ENCODE results near the gene C4orf50. TPM values are rescaled to one million over a fixed set of nuclear protein-coding genes. Genes with fewer than 3 reads are reported as not detected.

The C4orf50 gene
- total and polyA plus RNA-seq, 2 of the 13 experiments (the other 11 are each of a cell fraction or from before 2014, with no cell fraction given): not detected

DNA sequence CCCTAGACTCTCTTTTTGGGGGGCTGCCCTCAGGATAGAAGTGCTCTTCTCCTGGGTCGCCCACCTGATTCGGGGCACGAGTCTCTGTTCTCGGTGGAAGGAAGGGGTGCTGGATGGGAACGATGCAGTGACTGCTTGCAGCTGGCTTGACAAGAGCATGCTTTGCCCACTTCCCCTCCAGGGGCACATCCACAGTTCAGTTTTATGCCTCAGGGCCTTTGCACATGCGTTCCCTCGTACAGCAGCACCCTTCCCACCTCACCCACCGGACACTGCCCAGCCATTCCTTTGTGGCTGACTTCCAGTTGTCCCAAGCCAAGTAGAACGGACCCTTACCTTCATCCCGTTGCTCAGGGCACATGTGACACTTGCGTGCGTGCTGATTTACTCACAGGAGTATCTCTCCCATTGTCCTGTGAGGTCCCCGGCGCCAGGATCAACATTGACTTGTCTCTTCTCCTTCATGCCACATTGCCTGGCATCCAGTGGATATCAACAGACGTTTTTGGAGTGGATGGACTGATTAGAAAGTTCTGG lies 60.0 kb downstream of the C4orf50 start (continued):
- TF ChIP-seq ZNF574 (CRISPR knock-in tag; IDR thresholded peaks at IDR 0.05): no peak
- TF ChIP-seq ZNF383 (CRISPR knock-in tag; IDR thresholded peaks at IDR 0.05; ENCODE audit: borderline replicate concordance): no peak
- TF ChIP-seq ZNF34 (CRISPR knock-in tag; IDR thresholded peaks at IDR 0.05; ENCODE audit: borderline replicate concordance): no peak
- no peak for TF ChIP-seq ZNF724P (CRISPR knock-in tag; IDR thresholded peaks at IDR 0.05; ENCODE audit: borderline replicate concordance)
- no peak for TF ChIP-seq CBX1 (IDR thresholded peaks at IDR 0.05; ENCODE audit: low read depth)
- no peak for TF ChIP-seq TEAD2 (CRISPR knock-in tag; IDR thresholded peaks at IDR 0.05)

DNA sequence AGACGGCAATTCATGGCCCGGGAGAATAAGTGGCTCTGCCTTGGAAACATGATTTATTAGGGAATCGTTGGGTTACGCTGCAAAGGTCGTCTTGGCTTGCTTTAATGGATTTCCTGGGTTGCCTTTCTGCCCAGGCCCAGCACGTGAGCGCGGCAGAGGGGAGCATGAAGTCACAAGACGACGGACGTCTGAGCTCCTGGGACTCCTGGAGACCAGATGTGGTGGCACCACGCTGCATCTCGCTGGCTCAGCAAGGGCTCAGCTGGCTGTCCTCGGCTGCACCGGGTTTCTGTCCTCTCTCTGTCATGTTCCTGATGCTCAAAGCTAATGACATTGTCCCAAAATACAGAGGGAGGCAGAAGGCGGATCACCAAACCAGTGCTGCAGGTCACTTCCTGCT lies 61.2 kb downstream of the C4orf50 start:
- FAIRE-seq (no peak), DNase-seq (ENCODE audit: low spot score) (no peak), ATAC-seq (no peak)
- in situ Hi-C loops (cut with HindIII; ENCODE audit: extremely low pct_ligation_motif_present, low pct_unique_long_range_greater_than_20kb): no loop called here
- no peak overlapping the region for H3K9ac ChIP-seq (ENCODE audit: insufficient read depth, low read depth, low read length)
- H3K36me3 ChIP-seq (replicated peaks in 1 of 2; ENCODE audit: control insufficient read depth in 1 of 2, insufficient read depth in 2 of 2, low read length in 2 of 2): no peaks in the 10 kb centered on the region; a peak in 1 of 5 replicates
- no peaks in the 10 kb centered on the region for H3K79me2 ChIP-seq (ENCODE audit: insufficient read depth, low read length)
- POLR2A ChIA-PET: no interaction called here
- no peaks in the 10 kb centered on the region for H4K20me1 ChIP-seq (ENCODE audit: insufficient read depth, low read length)
- H3K4me1 ChIP-seq (ENCODE audit: insufficient read depth, low read length): 0 out of 2 replicates have a peak, but pooled peaks cover 6% of the 10 kb centered on the region
- H3K4me2 ChIP-seq (ENCODE audit: low read depth, low read length): no peak overlapping the region
- peaks cover 14 to 77% of the 10 kb centered on the region in 2 experiments for H3K27me3 ChIP-seq (ENCODE audit: control insufficient read depth in 1 of 2, insufficient read depth in 2 of 2, low read length in 2 of 2)
- no peak overlapping the region for H3K27ac ChIP-seq (ENCODE audit: extremely low read length, insufficient read depth, low read length)
- CTCF ChIA-PET (ENCODE audit: low intra/inter-chr PET ratio, low total read pairs): no interaction called here
- intact Hi-C loops (cut with micrococcal nuclease; ENCODE audit: unreplicated experiment): no loop called here
- no TSS peak for BruUV-seq (replicated peaks)
- 35% methylated on average over 8 of the region's 16 CpGs for WGBS (ENCODE audit: low lambda C conversion rate)
- H2AFZ ChIP-seq (ENCODE audit: low read length): no peak overlapping the region
- H3K4me3 ChIP-seq (replicated peaks in 1 of 3; ENCODE audit: insufficient read depth in 1 of 3, low read depth in 2 of 3, low read length in 3 of 3): no peak overlapping the region
- H3K9me3 ChIP-seq (ENCODE audit: low read length): no peaks in the 10 kb centered on the region
- TF ChIP-seq FOXO1 (CRISPR knock-in tag; IDR thresholded peaks at IDR 0.05) (no peak), ZNF646 (CRISPR knock-in tag; IDR thresholded peaks at IDR 0.05) (no peak), FOXA3 (CRISPR knock-in tag; IDR thresholded peaks at IDR 0.05) (no peak), HDAC6 (IDR thresholded peaks at IDR 0.05; ENCODE audit: low read depth, low read length) (no peak), E2F2 (CRISPR knock-in tag; IDR thresholded peaks at IDR 0.05; ENCODE audit: borderline replicate concordance) (no peak), PRPF4 (IDR thresholded peaks at IDR 0.05; ENCODE audit: low read depth, low read length, poor library complexity, severe bottlenecking) (no peak), FOSL2 (CRISPR knock-in tag; IDR thresholded peaks at IDR 0.05) (no peak)

Data from HepG2 (cell line).